SH-SY5Y (cell line): Measurements from ENCODE around the gene MPI.

ENCODE experiments used
- GATA2 ChIP-seq: IDR thresholded peaks from 2 replicates; pipeline ENCODE4 v1.6.1; 2011; ENCODE audit warnings: mild to moderate bottlenecking, low read depth, low read length
- GATA3 ChIP-seq: IDR thresholded peaks from 2 replicates; pipeline ENCODE4 v1.6.1; 2011; ENCODE audit warnings: low read depth, mild to moderate bottlenecking, low read length, moderate library complexity

Gene MPI

GRCh38 chr15:74870436-74871215, 19.2 kb upstream of the MPI start:
- TF ChIP-seq GATA3 = no peak

GRCh38 chr15:74872702-74873035, 17.2 kb upstream of the MPI start:
- TF ChIP-seq GATA3 = no peak
- no peak for TF ChIP-seq GATA2

- no peak for TF ChIP-seq GATA3
- no peak for TF ChIP-seq GATA2
Observed at GRCh38 chr15:74873036-74873755, 16.6 kb upstream of the MPI start, which contains the start of gene SCAMP2. SCAMP2 (minus strand) TSS chr15:74873365; CDS start chr15:74873255, 110 bp downstream.

- TF ChIP-seq GATA2 (no peak), GATA3 (no peak)
Observed at GRCh38 chr15:74873756-74874424, 16.0 kb upstream of the MPI start.

- TF ChIP-seq GATA3 (no peak), GATA2 (no peak)
Observed at GRCh38 chr15:74878273-74878672, 11.6 kb upstream of the MPI start.

GRCh38 chr15:74882528-74882927, 7.3 kb upstream of the MPI start:
- TF ChIP-seq GATA2 (no peak), GATA3 (no peak)

- TF ChIP-seq GATA3 (no peak), GATA2 (no peak)
Observed at GRCh38 chr15:74884428-74885223, 5.2 kb upstream of the MPI start.

- no peak for TF ChIP-seq GATA2
- no peak for TF ChIP-seq GATA3
Observed at GRCh38 chr15:74885461-74885860, 4.4 kb upstream of the MPI start.

GRCh38 chr15:74888716-74889115, 1.1 kb upstream of the MPI start:
- TF ChIP-seq GATA3 (no peak), GATA2 (no peak)

GRCh38 chr15:74889390-74889882, 406 bp upstream of the MPI start:
- TF ChIP-seq GATA2 (no peak), GATA3 (no peak)

- TF ChIP-seq GATA3 (no peak), GATA2 (no peak)
Observed at GRCh38 chr15:74890665-74890960, 771 bp downstream of the MPI start.

GRCh38 chr15:74891469-74891868, 1.6 kb downstream of the MPI start:
- TF ChIP-seq GATA2 (no peak), GATA3 (no peak)

GRCh38 chr15:74892313-74892712, 2.5 kb downstream of the MPI start:
- TF ChIP-seq GATA3 (no peak), GATA2 (no peak)

- no peak for TF ChIP-seq GATA2
- no peak for TF ChIP-seq GATA3
Observed at GRCh38 chr15:74892931-74893330, 3.1 kb downstream of the MPI start.

GRCh38 chr15:74893627-74894026, 3.8 kb downstream of the MPI start:
- TF ChIP-seq GATA3 (no peak), GATA2 (no peak)
